ENCODE data around the gene SLC16A13. TPM values are rescaled to one million over a fixed set of nuclear protein-coding genes. Genes with fewer than 3 reads are reported as not detected.

Gene SLC16A13
- total and polyA plus RNA-seq, 2 donors (not counting 1 experiment from before 2014, with no cell fraction given), result 7.4 to 21.9 TPM

DNA sequence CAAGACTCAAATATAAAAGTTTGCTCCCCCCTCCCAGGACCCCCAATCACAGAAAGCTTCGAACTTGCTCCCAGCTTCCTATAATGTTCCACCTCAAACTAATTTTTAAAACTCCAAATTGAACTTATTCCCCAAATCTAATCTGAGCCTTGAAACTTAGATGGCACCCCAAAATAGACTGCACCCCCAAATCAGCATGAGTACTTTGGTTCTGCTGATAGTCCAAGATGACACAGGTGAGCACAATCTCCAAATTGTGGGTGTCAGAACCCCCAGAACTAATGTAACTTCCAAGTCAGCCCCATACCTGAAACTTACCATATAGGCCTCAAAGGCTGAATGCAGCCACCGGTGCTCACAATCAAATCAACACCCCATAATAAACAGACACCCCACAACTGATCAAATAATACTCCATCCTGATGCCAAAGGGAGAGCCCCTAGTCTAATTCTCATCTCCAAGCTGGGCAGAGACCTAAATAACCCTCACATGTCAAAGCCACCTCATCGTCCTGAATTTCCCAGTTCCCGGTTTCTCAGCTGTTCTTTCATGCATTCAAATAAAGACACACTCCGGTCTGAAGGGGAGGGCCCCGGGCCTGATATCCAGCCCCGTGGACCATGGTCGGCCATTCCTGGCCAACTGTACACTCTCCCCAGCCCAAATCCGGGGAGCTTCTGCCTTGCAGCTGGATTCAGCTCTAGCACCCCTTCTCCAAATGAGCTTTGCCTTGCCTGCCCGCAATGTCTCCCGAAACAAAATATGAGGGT is 14.7 kb upstream of the SLC16A13 start:
- Histone ChIP-seq H3K79me2 (ENCODE audit: control insufficient read depth, insufficient read depth, low read length) (peaks cover 10% of the 10 kb centered on the region), H2AFZ (ENCODE audit: insufficient read depth, low read depth, low read length, poor library complexity, severe bottlenecking) (no peak overlapping the region), H4K20me1 (ENCODE audit: control insufficient read depth, insufficient read depth, low read length, poor library complexity, severe bottlenecking) (no peaks in the 10 kb centered on the region), H3K4me3 (ENCODE audit: control extremely low read depth in 1 of 5, extremely low read depth in 1 of 5, insufficient read depth in 1 of 5, low read depth in 2 of 5, low read length in 4 of 5) (peak overlapping the region in 1 of 5 experiments; percentile 71), H3K27ac (ENCODE audit: low read length in 2 of 2) (no peak overlapping the region), H3K4me1 (ENCODE audit: control insufficient read depth in 2 of 2, insufficient read depth in 2 of 2, low read length in 2 of 2) (peaks cover 24 to 34% of the 10 kb centered on the region in 2 donors), H3K36me3 (replicated peaks in 1 of 2; ENCODE audit: control extremely low read depth in 1 of 2, control insufficient read depth in 1 of 2, extremely low read depth in 1 of 2, insufficient read depth in 2 of 2, low read length in 1 of 2) (peaks cover 0 to 13% of the 10 kb centered on the region in 2 experiments), H3K9ac (ENCODE audit: low read length) (no peak overlapping the region), H3K27me3 (replicated peaks in 1 of 4; ENCODE audit: control extremely low read depth in 1 of 4, control insufficient read depth in 3 of 4, insufficient read depth in 4 of 4, low read length in 3 of 4) (no peaks in the 10 kb centered on the region), H3K9me3 (ENCODE audit: control extremely low read depth in 1 of 3, control insufficient read depth in 2 of 3, insufficient read depth in 1 of 3, low read length in 2 of 3) (peaks cover 0 to 17% (median 0%) of the 10 kb centered on the region in 3 donors), H3K4me2 (replicated peaks; ENCODE audit: low read depth, low read length, poor library complexity, severe bottlenecking) (peak overlapping the region; percentile 83)
- CTCF ChIA-PET, result interaction anchor here (0.6 to 7.2 kb wide), 18 partner anchors 9 to 178 kb away, joined by 3 to 84 read pairs (median 8); partner anchors contain the start of genes RNASEK, SLC16A11 and SLC16A13
- TF ChIP-seq, protein P1, sequence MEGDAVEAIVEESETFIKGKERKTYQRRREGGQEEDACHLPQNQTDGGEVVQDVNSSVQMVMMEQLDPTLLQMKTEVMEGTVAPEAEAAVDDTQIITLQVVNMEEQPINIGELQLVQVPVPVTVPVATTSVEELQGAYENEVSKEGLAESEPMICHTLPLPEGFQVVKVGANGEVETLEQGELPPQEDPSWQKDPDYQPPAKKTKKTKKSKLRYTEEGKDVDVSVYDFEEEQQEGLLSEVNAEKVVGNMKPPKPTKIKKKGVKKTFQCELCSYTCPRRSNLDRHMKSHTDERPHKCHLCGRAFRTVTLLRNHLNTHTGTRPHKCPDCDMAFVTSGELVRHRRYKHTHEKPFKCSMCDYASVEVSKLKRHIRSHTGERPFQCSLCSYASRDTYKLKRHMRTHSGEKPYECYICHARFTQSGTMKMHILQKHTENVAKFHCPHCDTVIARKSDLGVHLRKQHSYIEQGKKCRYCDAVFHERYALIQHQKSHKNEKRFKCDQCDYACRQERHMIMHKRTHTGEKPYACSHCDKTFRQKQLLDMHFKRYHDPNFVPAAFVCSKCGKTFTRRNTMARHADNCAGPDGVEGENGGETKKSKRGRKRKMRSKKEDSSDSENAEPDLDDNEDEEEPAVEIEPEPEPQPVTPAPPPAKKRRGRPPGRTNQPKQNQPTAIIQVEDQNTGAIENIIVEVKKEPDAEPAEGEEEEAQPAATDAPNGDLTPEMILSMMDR (IDR thresholded peaks at IDR 0.05), result no peak
- no peak for TF ChIP-seq EZH2 (IDR thresholded peaks at IDR 0.05; ENCODE audit: borderline replicate concordance, insufficient read depth, low read depth, low read length, poor library complexity, severe bottlenecking)
- H3K27me3 Mint-ChIP-seq, result no peaks in the 10 kb centered on the region
- H3K9me3 Mint-ChIP-seq (ENCODE audit: insufficient read depth), result no peaks in the 10 kb centered on the region
- intact Hi-C loops (cut with micrococcal nuclease), result no loop called here
- peak overlapping the region; percentile 82 for H3K4me3 Mint-ChIP-seq
- ATAC-seq (ENCODE audit: low read depth) (no peak), DNase-seq (no peak)
- peaks cover 32% of the 10 kb centered on the region for H3K4me1 Mint-ChIP-seq
- WGBS (ENCODE audit: insufficient coverage), result 83% methylated on average over 11 of the region's 11 CpGs
- POLR2A ChIA-PET, result interaction anchor here (1.0 to 2.0 kb wide), 4 partner anchors 9 to 110 kb away, joined by 3 to 13 read pairs (median 8); partner anchors contain the start of genes RNASEK, SLC16A11 and SLC16A13
- peak overlapping the region; percentile 57 for H3K27ac Mint-ChIP-seq

All from B cell (primary cell).